K562 (cell line): ENCODE results near the gene NSMF. TPM values are rescaled to one million over a fixed set of nuclear protein-coding genes. Genes with fewer than 3 reads are reported as not detected.

Source experiments
- ATAC-seq: fragments of 200-7000 bp; cut with Tn5 transposase; 3 replicates; pipeline ENCODE4 v1.9.1; 2020; ENCODE audit warnings: moderate library complexity
- BruUV-seq: library from RNA; stranded (reverse); fragments of 400-500 nt; replicated peaks from 2 replicates; lab custom pipeline; 2021; lab: Mats Ljungman, UMichigan
- CTCF ChIA-PET: fragments of 300-600 bp; formaldehyde crosslinking; extraction: SDS; loops from one replicate; lab custom pipeline; 2021; ENCODE audit warnings: low intra/inter-chr PET ratio; lab: Yijun Ruan, JAX
- POLR2A ChIA-PET: fragments of 300-600, 350-650 bp; sonication (Branson Sonifier 250); formaldehyde crosslinking; extraction: SDS; loops from one replicate; lab custom pipeline; 2021; ENCODE audit warnings: antibody characterized with exemption, inconsistent platforms; lab: Yijun Ruan, JAX
- DNase-seq, 4 experiments: peaks; one replicate each; pipeline versions ENCODE4 v3.0.0 to v3.0.0-alpha.2; 2011 to 2018; ENCODE audit warnings: low spot score in 3 of 4, mixed read lengths in 3 of 4; ENCODE audit errors: extremely low read depth in 1 of 4
- FAIRE-seq: peaks from 2 replicates; lab custom pipeline; 2011; peaks lifted over from hg19 to GRCh38; lab: Jason Lieb, UNC
- H2AFZ ChIP-seq: 2 replicates; pipeline ENCODE4 v1.6.0; 2011; ENCODE audit warnings: low read depth, low read length, control low read depth, inconsistent platforms
- H3K27ac ChIP-seq: fragments of 200-600 bp; 3 replicates; pipeline ENCODE4 v1.8.0; 2011; ENCODE audit warnings: low read depth, mild to moderate bottlenecking, control low read depth, inconsistent platforms, low read length, moderate library complexity, mixed read lengths; ENCODE audit errors: extremely low read depth
- H3K27me3 ChIP-seq, 2 experiments: fragments of 300-600 bp in 1 of 2; 2 replicates in 1 of 2; 3 replicates in 1 of 2; pipeline versions ENCODE4 v1.6.0 to v1.8.0; 2011; ENCODE audit warnings: inconsistent platforms in 2 of 2, low read length in 2 of 2, mild to moderate bottlenecking in 1 of 2, mixed read lengths in 1 of 2, moderate library complexity in 1 of 2; ENCODE audit not compliant: control insufficient read depth in 2 of 2, insufficient read depth in 2 of 2
- H3K36me3 ChIP-seq: fragments of 300-600 bp; 3 replicates; pipeline ENCODE4 v1.8.0; 2011; ENCODE audit warnings: mild to moderate bottlenecking, low read length, inconsistent platforms; ENCODE audit not compliant: control insufficient read depth, insufficient read depth
- H3K4me1 ChIP-seq, 2 experiments: fragments of 200-600 bp in 1 of 2; replicated peaks in 1 of 2; 2 replicates in 1 of 2; 3 replicates in 1 of 2; pipeline versions ENCODE4 v1.5.1 to v1.8.0; 2011; ENCODE audit warnings: inconsistent platforms in 2 of 2, low read length in 2 of 2, mild to moderate bottlenecking in 1 of 2, mixed read lengths in 1 of 2, moderate library complexity in 1 of 2; ENCODE audit not compliant: control insufficient read depth in 2 of 2, insufficient read depth in 2 of 2
- H3K4me2 ChIP-seq: 2 replicates; pipeline ENCODE4 v1.6.1; 2011; ENCODE audit warnings: low read length, control low read depth, inconsistent platforms, mixed read lengths; ENCODE audit not compliant: insufficient read depth
- H3K4me3 ChIP-seq: fragments of 200-600 bp; sonication (generic), shearing (Covaris generic); 2 replicates; pipeline ENCODE4 v1.5.1; 2016; ENCODE audit warnings: control low read depth, inconsistent platforms
- H3K79me2 ChIP-seq: fragments of 200-600 bp; 3 replicates; pipeline ENCODE4 v1.8.0; 2011; ENCODE audit warnings: low read length, inconsistent platforms; ENCODE audit not compliant: control insufficient read depth, insufficient read depth
- H3K9ac ChIP-seq, 2 experiments: 2 replicates each; pipeline versions ENCODE4 v1.6.0 to v1.6.1; 2011; ENCODE audit warnings: low read depth in 2 of 2, low read length in 2 of 2, control low read depth in 1 of 2, inconsistent platforms in 1 of 2, mild to moderate bottlenecking in 1 of 2, mixed read lengths in 1 of 2; ENCODE audit not compliant: insufficient read depth in 1 of 2
- H3K9me1 ChIP-seq: one replicate; pipeline ENCODE4 v1.6.0; 2011; ENCODE audit warnings: inconsistent platforms, mild to moderate bottlenecking, low read length, moderate library complexity; ENCODE audit not compliant: control insufficient read depth, insufficient read depth
- H3K9me3 ChIP-seq: replicated peaks from 2 replicates; pipeline ENCODE4 v1.5.1; 2011; ENCODE audit warnings: low read depth, low read length, inconsistent platforms; ENCODE audit not compliant: control insufficient read depth, insufficient read depth
- H4K20me1 ChIP-seq: replicated peaks from 2 replicates; pipeline ENCODE4 v1.6.1; 2011; ENCODE audit warnings: low read length, inconsistent platforms, mixed read lengths; ENCODE audit not compliant: control insufficient read depth, insufficient read depth
- BRF1 ChIP-seq: IDR thresholded peaks from 3 replicates; pipeline ENCODE4 v1.6.1; 2011; ENCODE audit warnings: borderline replicate concordance, mild to moderate bottlenecking; ENCODE audit not compliant: insufficient read length; ENCODE audit errors: extremely low read depth
- IFI16 ChIP-seq: fragments of 250-450 bp; sonication (Bioruptor Pico); IDR thresholded peaks from 2 replicates; pipeline ENCODE4 v2.1.2; 2022; ENCODE audit warnings: mild to moderate bottlenecking, inconsistent platforms
- KLF1 ChIP-seq: fragments of 450-650 bp; IDR thresholded peaks from 2 replicates; pipeline ENCODE4 v1.6.1; 2016; ENCODE audit warnings: missing genetic modification characterization, missing compliant biosample characterization
- SMC3 ChIP-seq: conservative IDR thresholded peaks from 2 replicates; pipeline ENCODE4 v1.6.1; 2011; ENCODE audit warnings: low read depth, low read length, improper control_type of control experiment; ENCODE audit not compliant: insufficient read depth
- STAG1 ChIP-seq: sonication (generic); formaldehyde crosslinking; IDR thresholded peaks from 2 replicates; pipeline ENCODE4 v1.5.0; 2020; ENCODE audit warnings: missing genetic modification reagents, borderline replicate concordance
- TCF3 ChIP-seq: sonication (generic); formaldehyde crosslinking; IDR thresholded peaks from 2 replicates; pipeline ENCODE4 v1.4.0; 2020; ENCODE audit warnings: mild to moderate bottlenecking, missing genetic modification reagents
- ZBTB17 ChIP-seq: fragments of 450-650 bp; formaldehyde crosslinking; IDR thresholded peaks from 2 replicates; pipeline ENCODE4 v1.4.0; 2020; ENCODE audit warnings: mild to moderate bottlenecking
- WGBS: fragments of 100-300 bp; shearing (Covaris generic); methylation state at CpG from one replicate; pipeline ENCODE4 v1.1.6; 2016; ENCODE audit warnings: low coverage, mixed read lengths; ENCODE audit not compliant: insufficient coverage; ENCODE audit errors: missing lambda C conversion rate; 5-methylcytosine and 5-hydroxymethylcytosine counted together
- in situ Hi-C: fragments of 300-500 bp; cut with MboI; formaldehyde crosslinking; loops from 4 replicates; pipeline ENCODE4 v1.15.0; 2018; ENCODE audit warnings: inconsistent platforms, mixed read lengths
- intact Hi-C: fragments of 100-400 bp; cut with micrococcal nuclease; formaldehyde crosslinking; loops from 2 replicates; pipeline ENCODE4 v1.14.2; 2022
- polyA plus RNA-seq, 8 experiments: library from polyadenylated mRNA; depleted of rRNA in 4 of 8; stranded (reverse) in 5 of 8; unstranded in 3 of 8; fragments of >200 nt; fragmentation: Nextera tagmentation in 2 of 8; fragmentation: Illumina TruSeq in 1 of 8; extraction: Ambion mirVana in 2 of 8; extraction: Trizol in 1 of 8; gene quantifications; 2 replicates each; pipeline versions ENCODE4 v1.2.1 to v1.2.3, GENCODE V29; 2011 to 2014; ENCODE audit warnings: inconsistent platforms in 1 of 8, missing spikeins in 1 of 8
- total RNA-seq, 7 experiments: library from RNA; depleted of rRNA in 6 of 7; stranded (reverse); fragments of >200 nt in 6 of 7; fragmentation: Illumina TruSeq in 2 of 7; extraction: Trizol in 2 of 7; gene quantifications; 2 replicates each; pipeline versions ENCODE4 v1.2.1 to v1.2.3, GENCODE V29; 2011 to 2021; ENCODE audit warnings: low replicate concordance in 1 of 7
- TF ChIP-seq, protein P1 (sequence below): fragments of 250-450 bp; sonication (Bioruptor Pico); IDR thresholded peaks from 2 replicates; pipeline ENCODE4 v1.5.0; 2021
- TF ChIP-seq, protein P2 (sequence below): fragments of 450-650 bp; IDR thresholded peaks from 2 replicates; pipeline ENCODE4 v1.6.1; 2016; ENCODE audit warnings: missing biosample characterization, missing genetic modification characterization

Gene NSMF
- total and polyA plus RNA-seq, 9 of the 15 experiments (the other 6 are each of a cell fraction or from before 2014, with no cell fraction given), result 0.20 to 82.7 (median 29.3) TPM

- TF ChIP-seq IFI16 (CRISPR knock-in tag) (no peak), TCF3 (CRISPR knock-in tag) (no peak)
Measured at GRCh38 chr9:137490532-137491186, 31.5 kb upstream of the NSMF start (continued).

GRCh38 chr9:137488906-137489305 lies 29.8 kb upstream of the NSMF start:
- TF ChIP-seq KLF1 (tag) (no peak), STAG1 (CRISPR knock-in tag) (no peak), SMC3 (no peak), BRF1 (no peak), ZBTB17 (CRISPR knock-in tag) (no peak)
- TF ChIP-seq, protein P1, sequence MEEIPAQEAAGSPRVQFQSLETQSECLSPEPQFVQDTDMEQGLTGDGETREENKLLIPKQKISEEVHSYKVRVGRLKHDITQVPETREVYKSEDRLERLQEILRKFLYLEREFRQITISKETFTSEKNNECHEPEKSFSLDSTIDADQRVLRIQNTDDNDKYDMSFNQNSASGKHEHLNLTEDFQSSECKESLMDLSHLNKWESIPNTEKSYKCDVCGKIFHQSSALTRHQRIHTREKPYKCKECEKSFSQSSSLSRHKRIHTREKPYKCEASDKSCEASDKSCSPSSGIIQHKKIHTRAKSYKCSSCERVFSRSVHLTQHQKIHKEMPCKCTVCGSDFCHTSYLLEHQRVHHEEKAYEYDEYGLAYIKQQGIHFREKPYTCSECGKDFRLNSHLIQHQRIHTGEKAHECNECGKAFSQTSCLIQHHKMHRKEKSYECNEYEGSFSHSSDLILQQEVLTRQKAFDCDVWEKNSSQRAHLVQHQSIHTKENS, result no peak
- TF ChIP-seq, protein P2, sequence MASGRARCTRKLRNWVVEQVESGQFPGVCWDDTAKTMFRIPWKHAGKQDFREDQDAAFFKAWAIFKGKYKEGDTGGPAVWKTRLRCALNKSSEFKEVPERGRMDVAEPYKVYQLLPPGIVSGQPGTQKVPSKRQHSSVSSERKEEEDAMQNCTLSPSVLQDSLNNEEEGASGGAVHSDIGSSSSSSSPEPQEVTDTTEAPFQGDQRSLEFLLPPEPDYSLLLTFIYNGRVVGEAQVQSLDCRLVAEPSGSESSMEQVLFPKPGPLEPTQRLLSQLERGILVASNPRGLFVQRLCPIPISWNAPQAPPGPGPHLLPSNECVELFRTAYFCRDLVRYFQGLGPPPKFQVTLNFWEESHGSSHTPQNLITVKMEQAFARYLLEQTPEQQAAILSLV (tag), result no peak
- CTCF ChIA-PET, result no interaction called here
- 74% methylated on average over 6 of the region's 6 CpGs for WGBS

More at GRCh38 chr9:137488906-137489305, 29.8 kb upstream of the NSMF start:
- in situ Hi-C loops (no loop called here), intact Hi-C loops (no loop called here)
- Histone ChIP-seq H3K9me1 (no peaks in the 10 kb centered on the region), H3K4me3 (no peak overlapping the region), H3K9ac (peak overlapping the region in 1 of 2 experiments; percentile 69; a peak in 2 of 4 replicates), H3K4me2 (no peak overlapping the region), H3K27me3 (no peaks in the 10 kb centered on the region; a peak in 1 of 5 replicates), H3K9me3 (no peaks in the 10 kb centered on the region), H2AFZ (no peak overlapping the region), H3K79me2 (no peaks in the 10 kb centered on the region), H3K27ac (no peak overlapping the region), H3K4me1 (peaks cover 38 to 70% of the 10 kb centered on the region in 2 experiments), H4K20me1 (no peaks in the 10 kb centered on the region), H3K36me3 (no peaks in the 10 kb centered on the region)
- DNase-seq (no peak), ATAC-seq (no peak), FAIRE-seq (no peak)
- POLR2A ChIA-PET, result no interaction called here
- no TSS peak for BruUV-seq
